K562 (cell line): ENCODE data around the gene KCNN3. TPM values are rescaled to one million over a fixed set of nuclear protein-coding genes. Genes with fewer than 3 reads are reported as not detected.

ENCODE experiments used
- BRF2 ChIP-seq: IDR thresholded peaks from 3 replicates; pipeline ENCODE4 v1.6.1; 2011; ENCODE audit warnings: borderline replicate concordance, mild to moderate bottlenecking; ENCODE audit not compliant: insufficient read length, insufficient read depth
- CUX1 ChIP-seq: fragments of 200-800 bp; sonication (Bioruptor generic); IDR thresholded peaks from 2 replicates; pipeline ENCODE4 v1.6.1; 2016; ENCODE audit warnings: missing genetic modification characterization, missing compliant biosample characterization
- EGR1 ChIP-seq: fragments of 450-650 bp; conservative IDR thresholded peaks from 2 replicates; pipeline ENCODE4 v1.6.1; 2017; ENCODE audit warnings: mild to moderate bottlenecking
- EHMT2 ChIP-seq: fragments of 450-650 bp; IDR thresholded peaks from 2 replicates; pipeline ENCODE4 v1.6.1; 2018; ENCODE audit warnings: antibody characterized with exemption
- FOXA1 ChIP-seq: fragments of 450-650 bp; IDR thresholded peaks from 2 replicates; pipeline ENCODE4 v1.6.1; 2016; ENCODE audit warnings: mild to moderate bottlenecking, borderline replicate concordance
- FOXP4 ChIP-seq: sonication (generic); formaldehyde crosslinking; IDR thresholded peaks from 2 replicates; pipeline ENCODE4 v1.8.0; 2022; ENCODE audit warnings: mild to moderate bottlenecking, missing genetic modification reagents, borderline replicate concordance
- GABPA ChIP-seq: fragments of 200-800 bp; sonication (Bioruptor generic); conservative IDR thresholded peaks from 2 replicates; pipeline ENCODE4 v1.6.1; 2016; ENCODE audit warnings: low read depth, missing genetic modification characterization, missing compliant biosample characterization
- GATAD2A ChIP-seq: fragments of 450-650 bp; IDR thresholded peaks from 2 replicates; pipeline ENCODE4 v1.6.1; 2017
- HOMEZ ChIP-seq: fragments of 250-450 bp; sonication (Bioruptor Pico); IDR thresholded peaks from 2 replicates; pipeline ENCODE4 v1.4.0; 2020; ENCODE audit warnings: mild to moderate bottlenecking, moderate library complexity
- KAT8 ChIP-seq: fragments of 450-650 bp; IDR thresholded peaks from 2 replicates; pipeline ENCODE4 v1.6.1; 2016; ENCODE audit warnings: low read depth, mild to moderate bottlenecking
- KDM1A ChIP-seq, 2 experiments: fragments of 450-650 bp; IDR thresholded peaks; 2 replicates each; pipeline ENCODE4 v1.6.1; 2016; ENCODE audit warnings: mild to moderate bottlenecking in 2 of 2
- NR3C1 ChIP-seq: sonication (generic); formaldehyde crosslinking; IDR thresholded peaks from 2 replicates; pipeline ENCODE4 v1.8.1; 2022; ENCODE audit warnings: missing genetic modification reagents
- POLR2AphosphoS2 ChIP-seq: IDR thresholded peaks from 2 replicates; pipeline ENCODE4 v1.6.1; 2012; ENCODE audit warnings: low read length, improper control_type of control experiment
- PRMT5 ChIP-seq: sonication (generic); formaldehyde crosslinking; IDR thresholded peaks from 2 replicates; pipeline ENCODE4 v1.5.0; 2020; ENCODE audit warnings: missing genetic modification reagents
- SMARCE1 ChIP-seq: fragments of 450-650 bp; IDR thresholded peaks from 2 replicates; pipeline ENCODE4 v1.7.1; 2016; ENCODE audit warnings: mild to moderate bottlenecking
- THAP12 ChIP-seq: fragments of 250-450 bp; sonication (Bioruptor Pico); IDR thresholded peaks from 2 replicates; pipeline ENCODE4 v1.9.0; 2021; ENCODE audit warnings: mild to moderate bottlenecking, inconsistent platforms
- ZFP1 ChIP-seq: fragments of 450-650 bp; formaldehyde crosslinking; IDR thresholded peaks from 2 replicates; pipeline ENCODE4 v1.4.0; 2020; ENCODE audit warnings: mild to moderate bottlenecking, mixed read lengths
- polyA plus RNA-seq, 8 experiments: library from polyadenylated mRNA; depleted of rRNA in 4 of 8; stranded (reverse) in 5 of 8; unstranded in 3 of 8; fragments of >200 nt; fragmentation: Nextera tagmentation in 2 of 8; fragmentation: Illumina TruSeq in 1 of 8; extraction: Ambion mirVana in 2 of 8; extraction: Trizol in 1 of 8; gene quantifications; 2 replicates each; pipeline versions ENCODE4 v1.2.1 to v1.2.3, GENCODE V29; 2011 to 2014; ENCODE audit warnings: inconsistent platforms in 1 of 8, missing spikeins in 1 of 8
- total RNA-seq, 7 experiments: library from RNA; depleted of rRNA in 6 of 7; stranded (reverse); fragments of >200 nt in 6 of 7; fragmentation: Illumina TruSeq in 2 of 7; extraction: Trizol in 2 of 7; gene quantifications; 2 replicates each; pipeline versions ENCODE4 v1.2.1 to v1.2.3, GENCODE V29; 2011 to 2021; ENCODE audit warnings: low replicate concordance in 1 of 7

The KCNN3 gene
- total and polyA plus RNA-seq, 9 of the 15 experiments (the other 6 are each of a cell fraction or from before 2014, with no cell fraction given): 0.02 to 0.03 TPM; not detected in 7

- TF ChIP-seq CUX1 (CRISPR knock-in tag) (no peak), GABPA (no peak), FOXA1 (no peak), KAT8 (no peak), NR3C1 (no peak), POLR2AphosphoS2 (no peak), EGR1 (no peak), THAP12 (CRISPR knock-in tag) (no peak), FOXP4 (no peak), BRF2 (no peak), EHMT2 (no peak), PRMT5 (CRISPR knock-in tag) (no peak), KDM1A (IDR thresholded peaks at IDR 0.05) (0 out of 4 replicates have a peak, but pooled peaks of 1 of the 2 experiments have one; percentile 14), HOMEZ (CRISPR knock-in tag) (no peak), GATAD2A (no peak), SMARCE1 (no peak), ZFP1 (CRISPR knock-in tag) (no peak)
Measured at GRCh38 chr1:154878371-154879037, 8.4 kb upstream of the KCNN3 start (continued).
